Measurements from ENCODE around the gene TMEM229B.

DNA sequence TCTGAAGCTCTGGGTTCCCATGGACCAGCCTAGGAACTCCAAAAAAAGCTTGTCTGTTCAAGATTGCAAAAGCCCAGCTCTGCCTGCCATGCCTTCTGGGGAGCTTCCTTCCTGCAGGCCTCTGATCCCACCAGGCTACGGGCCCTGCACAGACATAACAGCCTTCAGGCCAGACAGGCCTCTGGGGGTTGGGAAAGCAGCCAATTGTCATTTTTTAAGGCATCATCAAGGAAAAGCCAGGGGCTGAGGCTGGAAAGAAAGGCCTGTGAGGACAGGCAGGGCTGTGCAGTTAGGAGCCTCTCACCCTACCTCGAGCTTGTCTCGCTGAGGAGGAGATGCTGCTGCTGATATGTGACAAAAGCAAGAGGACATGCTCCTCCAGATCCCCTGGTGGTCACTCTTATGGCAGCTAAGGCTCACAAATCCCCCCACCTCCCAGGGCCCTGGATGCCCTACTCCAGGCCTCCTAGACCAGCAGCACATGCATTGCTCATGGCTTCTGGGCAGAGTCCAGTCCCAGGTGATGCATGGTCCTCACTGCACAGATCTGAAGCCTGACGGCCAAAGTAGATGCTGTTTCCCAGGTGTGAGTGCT is 2.9 kb downstream of the TMEM229B start:
- TF ChIP-seq CTCF (conservative IDR thresholded peaks at IDR 0.05) (no peak), EZH2 (IDR thresholded peaks at IDR 0.05; ENCODE audit: low read depth) (no peak)
